Kidney tubule cell (primary cell): ENCODE measurements around the gene CDKL1.
A peak's percentile ranks its signal among the peaks of the same experiment; 100 is the strongest.

Source experiments
- DNase-seq: peaks from one replicate; pipeline ENCODE4 v3.0.0-alpha.2; 2018; ENCODE audit warnings: low spot score

The CDKL1 gene

GRCh38 chr14:50396631-50397389 is at the start of gene CDKL1:
CDKL1 (minus strand) TSS chr14:50396881; CDS start chr14:50395868, 1,013 bp downstream.
- DNase-seq: peak; percentile 80

GRCh38 chr14:50434528-50434927 is 37.8 kb upstream of the CDKL1 start:
- DNase-seq: no peak

DNA sequence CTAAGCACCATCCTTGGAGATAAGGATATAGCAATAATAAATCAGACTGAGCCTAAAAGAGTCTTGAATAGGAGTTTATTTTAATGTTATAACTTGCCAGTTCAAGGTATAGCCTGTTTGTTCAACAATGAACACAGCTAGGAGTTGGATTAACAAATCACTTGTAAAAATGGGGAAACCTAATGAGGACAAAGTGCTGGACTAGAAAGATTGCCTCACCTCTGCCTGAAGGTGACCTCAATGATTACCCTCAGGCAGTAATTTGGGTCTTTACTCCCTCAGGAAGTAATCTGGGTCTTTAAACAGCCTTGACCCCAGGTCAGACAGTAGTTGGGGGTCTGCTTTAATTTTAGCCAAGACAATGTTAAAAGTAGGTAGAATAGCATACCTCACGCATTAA is 35.5 kb upstream of the CDKL1 start:
- DNase-seq: no peak

- peak; percentile 18 for DNase-seq
These were observed 29.1 kb upstream of the CDKL1 start for GRCh38 chr14:50425816-50426215.

DNA sequence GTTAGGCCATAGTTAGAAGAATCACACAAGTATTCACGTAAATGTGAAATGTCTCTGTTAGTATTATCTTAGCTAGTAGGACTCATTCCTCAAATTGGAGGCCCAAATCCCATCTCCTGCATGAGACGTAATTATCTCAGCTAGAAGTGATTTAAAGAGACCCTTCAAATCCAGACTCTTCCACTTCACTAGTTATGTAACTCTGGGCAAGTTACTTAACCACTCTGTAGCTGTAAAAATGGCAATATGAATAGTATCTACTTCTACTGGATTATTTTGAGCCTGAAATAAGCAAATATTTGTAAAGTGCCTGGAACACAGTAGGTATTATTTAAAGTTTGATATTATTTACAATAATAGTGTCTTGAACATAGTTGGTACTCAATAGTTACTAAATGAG is 28.4 kb upstream of the CDKL1 start:
- no peak for DNase-seq

GRCh38 chr14:50423529-50423928 is 26.8 kb upstream of the CDKL1 start:
- DNase-seq: no peak

DNA sequence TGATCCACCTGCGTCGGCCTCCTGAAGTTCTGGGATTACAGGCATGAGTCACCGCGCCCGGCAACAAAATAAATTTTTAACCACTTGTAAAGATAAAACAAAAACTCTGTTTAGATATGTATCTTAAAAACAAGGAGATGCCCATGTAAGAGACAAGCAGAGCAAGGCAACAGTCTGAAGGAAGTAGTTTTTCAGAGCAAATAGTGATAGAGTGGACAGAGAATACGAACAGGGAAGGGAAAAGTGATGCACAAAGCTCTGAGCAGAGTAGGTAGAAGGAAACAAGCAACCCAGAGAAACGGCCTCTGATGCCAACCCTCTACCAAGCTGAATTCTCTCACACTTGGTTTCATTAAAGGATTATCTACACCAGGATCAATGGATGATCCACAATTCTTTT is 24.8 kb upstream of the CDKL1 start:
- DNase-seq: no peak

- no peak for DNase-seq
These were observed 21.2 kb upstream of the CDKL1 start for GRCh38 chr14:50417853-50418252.

DNA sequence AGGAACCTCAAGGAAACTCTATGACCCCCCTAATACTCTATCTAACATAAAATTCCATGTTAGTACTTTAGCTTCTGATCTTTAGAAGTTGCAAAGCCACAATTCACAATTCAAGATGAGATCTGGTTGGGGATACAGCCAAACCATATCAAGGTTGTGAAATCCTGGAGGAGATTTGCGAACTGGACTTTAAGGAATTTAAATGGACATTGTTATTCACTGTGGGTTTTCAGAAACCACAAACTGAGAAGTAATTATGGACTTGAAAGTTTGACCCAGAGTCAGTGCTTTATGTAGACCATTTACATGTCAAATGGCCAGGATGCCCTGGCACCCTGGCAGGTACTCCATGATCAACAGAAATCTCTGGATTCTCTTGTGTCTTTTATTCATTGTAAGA is 14.2 kb upstream of the CDKL1 start:
- DNase-seq: no peak

DNA sequence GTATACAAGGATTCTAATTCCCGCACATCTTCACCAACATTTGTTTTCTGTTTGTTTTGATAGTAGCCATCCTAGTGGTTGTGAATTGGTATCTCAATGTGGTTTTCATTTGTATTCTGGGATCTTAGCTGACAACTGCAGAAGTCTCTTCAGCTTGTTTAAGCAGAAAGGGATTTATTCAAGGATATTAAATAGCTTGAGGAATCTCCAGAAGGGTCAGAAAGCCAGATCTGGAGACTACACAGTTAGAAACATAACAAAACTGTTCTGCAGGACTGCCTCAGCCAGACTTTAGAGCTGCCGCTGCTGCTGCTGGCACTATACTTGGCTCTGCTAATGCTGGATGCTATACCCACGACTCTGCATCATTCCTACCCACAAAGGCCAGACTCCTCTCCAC is 13.4 kb upstream of the CDKL1 start:
- DNase-seq: no peak

DNA sequence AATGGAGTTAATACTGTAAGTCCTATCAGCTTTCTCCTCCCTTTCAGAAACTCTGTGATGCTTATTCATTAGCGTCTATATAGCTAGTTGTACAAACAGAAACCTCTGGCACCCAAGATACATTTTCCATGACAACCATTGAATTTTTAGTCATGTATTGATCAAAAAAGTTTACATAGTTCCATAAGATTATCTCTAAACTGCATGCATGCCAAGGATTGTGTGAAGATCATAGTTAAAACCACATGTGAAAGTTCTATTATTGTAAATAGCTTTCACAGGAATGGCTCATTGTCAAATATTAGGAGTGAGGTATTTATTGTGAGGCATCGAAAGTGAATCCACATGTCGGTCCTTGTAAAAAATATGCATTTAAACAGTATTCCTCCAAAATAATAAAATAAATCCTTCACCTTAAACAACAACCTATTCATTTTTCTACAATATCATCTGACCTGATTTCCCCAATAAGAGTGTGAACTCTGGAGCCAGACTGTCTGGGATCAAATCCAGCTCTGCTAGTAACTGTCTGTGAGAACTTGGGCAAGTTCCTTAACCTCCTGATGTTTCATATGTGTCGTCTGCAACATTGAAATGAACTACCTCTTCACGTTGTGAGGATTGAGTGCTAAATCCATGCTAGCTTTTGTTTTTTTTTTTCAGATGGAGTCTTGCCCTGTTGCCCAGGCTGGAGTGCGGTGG is 10.6 kb upstream of the CDKL1 start:
- DNase-seq: no peak

DNA sequence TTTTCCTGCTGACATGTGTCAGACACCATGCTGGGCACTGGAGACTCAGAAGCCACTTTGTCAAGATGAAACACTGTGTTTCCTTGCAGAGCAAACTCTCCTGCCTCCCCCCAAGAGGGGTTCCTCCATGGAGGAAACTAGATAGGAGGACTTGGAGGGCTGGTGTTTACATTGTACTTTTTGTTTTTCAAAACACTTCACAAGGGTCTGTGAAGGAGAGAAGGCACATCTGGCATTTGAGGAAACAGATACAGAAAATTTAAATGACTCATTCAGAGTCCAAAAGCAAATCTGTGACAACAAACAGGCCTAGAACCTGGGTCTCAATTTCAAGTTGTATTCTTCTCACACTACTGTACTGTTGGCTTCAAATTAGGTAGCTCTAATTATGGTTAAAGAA is 6.7 kb upstream of the CDKL1 start:
- DNase-seq: peak; percentile 31

DNA sequence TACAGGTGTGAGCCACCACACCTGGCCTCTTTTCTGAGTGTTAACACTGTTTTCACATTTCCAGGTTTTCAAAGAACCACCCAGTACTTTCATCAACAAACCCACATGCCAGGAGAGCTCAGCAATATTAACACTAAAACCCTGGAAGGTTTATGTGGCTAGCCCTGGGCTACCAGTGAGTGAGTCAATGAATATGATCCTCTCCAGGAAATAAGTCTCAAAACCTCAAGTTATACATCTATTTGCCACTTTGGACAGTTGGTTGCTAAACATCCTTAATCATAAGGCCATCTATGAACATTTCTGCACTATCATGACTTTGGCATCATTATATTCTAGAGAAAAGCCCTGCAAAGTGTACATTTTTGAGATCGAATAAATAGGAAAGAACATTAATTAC is 6.3 kb upstream of the CDKL1 start:
- peak; percentile 60 for DNase-seq

DNA sequence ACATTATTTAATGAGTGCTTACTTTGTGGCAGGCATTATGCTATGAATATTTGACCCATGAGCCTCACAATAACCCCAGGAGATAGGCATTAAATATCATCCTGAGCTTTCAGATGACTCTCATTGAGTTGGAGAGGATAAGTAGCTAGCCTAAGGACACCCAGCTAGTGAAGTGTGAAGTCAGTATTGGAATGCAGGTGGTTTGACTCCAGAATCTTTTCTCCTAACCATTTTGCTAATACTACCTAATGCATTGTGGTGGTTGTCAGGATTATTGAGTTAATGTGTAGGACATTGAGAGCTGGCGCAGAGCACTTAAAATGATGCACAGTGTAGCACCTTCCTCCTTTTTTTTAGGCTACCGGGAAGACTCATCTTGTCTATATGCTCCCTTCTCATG is 3.8 kb upstream of the CDKL1 start:
- DNase-seq: peak; percentile 47

- peak; percentile 85 for DNase-seq
These were observed 2.8 kb upstream of the CDKL1 start for GRCh38 chr14:50399251-50400032.

DNA sequence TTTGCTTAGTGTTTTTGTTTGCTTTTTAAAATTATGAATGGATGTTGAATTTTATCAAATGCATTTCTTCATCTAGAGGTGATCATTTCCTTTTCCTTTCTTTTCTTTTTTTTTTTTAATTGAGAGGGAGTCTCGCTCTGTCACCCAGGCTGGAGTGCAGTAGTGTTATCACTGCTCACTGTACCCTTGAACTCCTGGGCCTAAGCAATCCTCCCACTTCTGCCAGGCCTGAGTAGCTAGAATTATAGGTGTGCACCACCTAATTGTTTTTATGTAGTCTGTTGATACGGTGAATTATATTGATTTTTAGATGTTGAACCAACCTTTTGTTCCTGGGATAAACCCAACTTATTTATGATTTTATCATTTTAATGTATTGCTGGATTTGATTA is 1.5 kb upstream of the CDKL1 start:
- DNase-seq: no peak

GRCh38 chr14:50397390-50398188 is 908 bp upstream of the CDKL1 start:
- DNase-seq: peak; percentile 52

GRCh38 chr14:50395448-50395847 is 1.2 kb downstream of the CDKL1 start:
- DNase-seq: peak; percentile 58

GRCh38 chr14:50394713-50395112 is 2.0 kb downstream of the CDKL1 start:
- no peak for DNase-seq

DNA sequence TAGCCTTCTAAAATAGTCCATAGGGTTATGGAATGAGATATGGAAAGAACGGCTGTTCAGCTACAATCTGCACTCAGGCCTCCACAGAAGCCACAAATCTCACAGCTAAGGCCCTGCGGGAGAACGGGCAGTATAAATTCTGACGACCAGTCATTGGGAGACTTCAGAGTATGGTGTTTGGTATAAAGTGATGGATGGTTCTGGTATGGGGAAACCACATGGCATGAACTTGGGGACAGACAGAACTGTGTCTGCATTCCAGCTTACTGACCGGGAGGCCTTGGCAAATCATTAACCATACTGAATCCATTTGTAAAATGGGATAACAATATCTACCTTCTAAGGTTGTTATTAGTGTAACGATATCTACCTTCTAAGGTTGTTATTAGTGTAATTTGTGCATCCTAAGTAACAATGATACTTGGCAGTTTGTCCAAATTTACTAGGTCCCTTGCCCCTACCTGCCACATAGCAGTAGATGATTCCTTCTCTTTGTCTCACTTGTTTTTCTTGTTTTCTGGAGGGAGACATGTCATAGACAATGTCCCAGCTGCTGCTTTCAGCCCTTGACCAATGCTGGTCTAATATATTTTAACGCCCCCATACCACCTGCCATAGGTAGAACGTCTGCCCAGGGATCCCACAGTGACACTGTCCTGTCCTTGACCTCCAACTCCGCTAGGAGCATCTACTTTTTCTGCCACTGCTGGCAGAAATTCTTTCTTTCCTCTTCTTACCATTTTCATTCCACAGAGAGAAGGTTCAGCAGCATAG is 6.8 kb downstream of the CDKL1 start:
- peak; percentile 93 for DNase-seq

DNA sequence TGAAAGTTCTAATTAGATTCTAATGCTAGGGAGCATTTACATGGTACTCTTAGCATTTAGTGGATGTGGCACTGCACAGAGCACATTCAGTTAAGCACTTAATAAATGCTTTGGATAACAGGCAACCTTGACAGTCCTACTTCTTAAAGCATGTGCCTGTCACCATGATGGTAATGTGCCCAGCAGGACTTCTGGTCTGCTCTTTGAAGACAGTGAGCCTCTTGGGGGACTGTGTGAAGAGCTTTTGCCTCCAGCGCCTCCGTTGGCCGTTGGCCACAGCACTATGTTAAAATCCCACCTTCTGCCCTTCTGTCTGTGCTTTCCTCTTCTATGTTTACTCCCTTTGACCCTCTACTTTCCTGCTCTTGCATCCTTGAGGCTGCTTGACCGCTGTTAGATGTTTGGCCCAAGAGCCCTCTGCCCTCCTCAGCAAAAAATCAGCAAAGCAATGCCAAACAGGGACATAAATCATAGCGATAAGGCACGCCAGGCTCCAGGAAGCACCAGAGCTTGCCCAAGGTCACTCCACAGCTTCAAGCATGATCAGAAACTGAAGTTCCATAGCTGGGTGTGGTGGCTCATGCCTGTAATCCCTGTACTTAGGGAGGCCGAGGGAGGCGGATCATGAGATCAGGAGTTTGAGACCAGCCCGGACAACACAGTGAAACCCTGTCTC is 8.3 kb downstream of the CDKL1 start:
- peak; percentile 65 for DNase-seq
